T-helper 22 cell (primary cell): Measurements from ENCODE around the gene EN2.
"Not testable (repeated sequence)": the region's sequence is repeated elsewhere in the genome, so short reads cannot be mapped to it uniquely, and the experiment has no call there.

Source experiments
- DNase-seq: peaks from one replicate; pipeline ENCODE4 v3.0.0-alpha.2; 2020; ENCODE audit warnings: low read depth

Gene EN2

DNA sequence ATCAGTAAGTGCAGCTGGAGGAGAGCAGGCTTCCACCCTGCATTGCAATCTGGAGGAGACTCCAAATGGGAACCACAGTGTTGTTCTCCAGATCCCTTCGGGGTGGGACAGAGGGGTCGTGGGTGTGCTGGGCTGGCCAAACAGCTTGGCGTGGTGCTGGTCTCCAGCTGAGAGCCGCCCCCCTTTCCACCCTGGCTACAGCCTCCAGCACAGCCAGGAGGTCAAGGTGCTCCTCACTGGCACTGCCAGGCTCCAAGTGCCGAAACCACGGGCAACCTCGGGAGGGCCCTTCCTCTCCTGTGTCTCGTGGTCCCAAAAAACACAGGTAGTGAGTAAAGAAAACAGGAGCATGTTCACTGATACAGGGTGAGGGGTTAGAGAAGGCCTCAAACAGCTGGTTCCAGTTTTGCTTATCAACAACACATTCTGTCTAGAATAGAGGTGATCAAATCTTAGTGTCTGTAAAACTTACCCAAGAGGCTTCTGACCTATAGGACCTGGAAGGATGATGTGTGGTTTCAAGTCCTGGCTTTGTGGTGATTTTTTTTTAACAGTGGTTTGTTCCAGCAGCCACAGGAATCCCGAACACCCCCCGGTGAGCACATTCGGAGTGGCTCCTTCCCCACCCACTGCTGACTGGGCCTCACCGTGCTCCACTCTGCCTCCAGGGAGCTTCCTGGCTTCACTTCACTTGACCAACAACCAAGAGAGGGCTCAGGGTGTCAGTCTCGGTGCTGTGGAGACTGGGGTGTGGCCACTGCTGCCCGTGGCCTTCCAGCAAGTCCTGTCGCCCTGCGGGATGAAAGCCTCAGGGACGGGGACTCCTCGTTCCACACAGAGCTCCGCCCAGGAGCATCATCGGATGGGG lies 31.2 kb upstream of the EN2 start:
- DNase-seq: no peak

DNA sequence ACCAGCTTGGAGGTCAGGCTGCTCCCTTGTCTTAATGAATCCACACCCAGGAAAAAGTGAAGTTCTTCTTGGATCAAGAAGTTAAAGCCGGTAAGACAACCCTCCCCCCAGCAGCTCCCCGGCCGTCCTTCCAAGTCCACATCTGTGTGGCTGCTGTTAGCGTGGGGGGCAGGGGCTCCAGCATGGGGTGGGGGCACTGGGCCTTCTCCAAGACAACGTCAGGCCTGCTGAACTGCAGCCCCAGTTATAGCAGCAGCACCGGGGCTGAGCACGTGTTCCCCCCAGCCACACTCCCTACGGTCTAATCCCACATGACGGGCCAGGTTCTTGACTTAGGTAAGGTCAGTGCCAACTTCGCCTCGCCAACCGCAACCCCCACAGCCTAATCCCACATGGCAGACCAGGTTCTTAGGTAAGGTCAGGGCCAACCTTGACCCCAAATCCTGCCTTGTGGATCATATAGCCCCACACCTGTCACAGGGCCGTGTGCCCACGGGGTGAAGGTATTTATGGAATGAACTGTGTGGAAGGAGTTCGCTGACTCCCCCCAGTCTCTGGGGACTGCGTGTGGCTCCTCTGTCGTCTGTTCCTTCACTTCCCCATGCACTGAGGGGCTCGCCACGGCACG lies 30.4 kb upstream of the EN2 start:
- no peak for DNase-seq

DNA sequence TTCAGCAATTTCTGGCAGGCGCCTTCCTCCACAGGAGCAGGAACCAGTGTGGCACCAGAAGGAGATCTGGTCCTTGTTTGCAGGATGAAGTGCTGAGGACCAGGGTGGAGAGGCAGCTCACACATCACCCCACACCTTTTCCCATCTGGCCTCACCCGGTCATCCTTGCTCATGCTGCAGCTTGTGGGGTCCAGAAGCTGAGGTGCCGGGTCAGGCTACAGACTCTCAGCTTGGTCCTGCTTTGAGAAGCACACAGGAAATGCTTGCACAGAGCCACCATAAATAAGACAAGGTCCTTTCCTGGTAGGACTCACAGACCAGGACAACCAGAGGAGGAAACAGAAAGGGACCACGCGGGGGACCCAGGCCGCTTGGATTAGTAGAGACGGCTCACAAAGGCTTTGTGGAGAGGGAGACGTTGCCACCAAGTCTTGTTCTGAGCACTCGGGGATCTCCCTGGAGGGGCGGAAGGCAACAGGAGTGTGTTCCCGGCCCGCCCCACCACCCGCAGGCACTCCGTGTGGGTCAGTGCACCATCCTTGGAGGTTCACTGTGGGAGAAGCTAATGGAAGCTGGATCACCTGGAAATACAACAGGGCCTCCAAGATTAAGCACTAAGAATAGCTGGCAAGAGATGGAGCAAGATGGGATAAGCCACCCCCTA lies 29.6 kb upstream of the EN2 start:
- no peak for DNase-seq

DNA sequence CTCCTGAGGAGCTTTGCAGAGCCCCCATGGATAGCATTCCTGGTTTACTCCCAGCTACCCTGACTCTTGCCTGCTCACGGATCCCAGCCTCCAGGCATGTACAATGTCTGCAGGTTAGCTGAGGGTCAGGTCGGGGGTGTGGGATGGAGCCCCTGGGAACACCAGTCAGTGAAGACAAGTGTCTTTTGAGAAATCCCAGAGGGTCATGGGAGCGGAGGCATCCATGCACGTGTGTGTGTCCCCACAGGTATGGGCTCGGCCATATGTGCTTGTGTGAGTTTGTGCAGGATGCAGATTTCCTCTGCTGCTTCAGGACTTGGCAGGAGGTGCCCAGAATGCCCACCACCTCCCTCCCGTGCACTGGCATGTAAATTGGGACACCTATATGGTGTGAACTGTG lies 28.3 kb upstream of the EN2 start:
- no peak for DNase-seq

DNA sequence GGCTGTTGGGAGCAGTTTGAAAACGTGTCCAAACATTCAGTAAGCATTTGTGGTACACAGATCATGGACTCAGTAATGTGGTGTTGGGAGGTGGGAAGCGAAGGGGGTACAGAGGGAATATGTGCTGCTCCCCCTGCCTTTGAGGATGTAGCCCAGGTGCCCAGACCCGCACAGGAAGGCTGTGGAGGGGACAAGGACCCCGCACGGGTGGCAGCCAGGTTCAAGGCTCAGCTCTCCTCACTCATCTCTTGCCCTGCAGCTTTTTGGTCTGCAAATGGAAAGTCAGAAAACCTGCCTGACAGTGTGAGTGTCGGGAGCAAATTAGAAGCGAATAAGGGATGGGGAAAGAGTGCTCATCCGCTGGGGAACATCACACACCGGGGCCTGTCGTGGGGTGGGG lies 27.3 kb upstream of the EN2 start:
- DNase-seq: no peak

DNA sequence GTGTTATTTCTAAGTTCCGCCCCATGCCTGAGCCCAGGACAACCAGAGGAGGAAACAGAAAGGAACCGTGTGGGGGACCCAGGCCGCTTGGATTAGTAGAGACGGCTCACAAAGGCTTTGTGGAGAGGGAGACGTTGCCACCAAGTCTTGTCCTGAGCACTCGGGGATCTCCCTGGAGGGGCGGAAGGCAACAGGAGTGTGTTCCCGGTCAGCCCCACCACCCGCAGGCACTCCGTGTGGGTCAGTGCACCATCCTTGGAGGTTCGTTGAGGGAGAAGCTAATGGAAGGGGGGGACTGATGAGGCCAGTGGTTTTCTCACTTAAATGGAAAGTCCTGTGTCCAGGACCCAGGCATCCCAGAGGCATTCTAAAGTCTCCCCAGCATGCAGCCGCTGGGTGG lies 26.7 kb upstream of the EN2 start:
- no peak for DNase-seq

DNA sequence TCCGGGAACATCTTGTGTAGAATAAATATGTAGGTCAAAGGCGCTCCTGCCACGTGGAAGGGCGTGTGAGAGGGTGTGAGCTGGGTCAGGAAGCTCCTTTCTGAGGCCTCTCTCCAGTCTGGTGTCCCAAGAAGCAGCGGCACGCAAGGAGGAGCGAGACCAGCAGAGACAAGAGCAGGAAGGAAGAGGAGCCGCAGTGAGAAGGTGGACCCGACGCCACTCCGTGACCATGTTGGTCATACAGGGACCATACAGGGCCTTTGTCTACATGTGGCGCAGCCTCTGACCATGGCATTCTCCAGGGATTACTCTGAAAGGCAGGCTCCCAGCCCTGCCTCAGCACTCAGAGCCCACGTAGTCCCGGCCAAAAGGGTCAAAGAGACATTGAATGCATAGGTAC lies 26.2 kb upstream of the EN2 start:
- no peak for DNase-seq

DNA sequence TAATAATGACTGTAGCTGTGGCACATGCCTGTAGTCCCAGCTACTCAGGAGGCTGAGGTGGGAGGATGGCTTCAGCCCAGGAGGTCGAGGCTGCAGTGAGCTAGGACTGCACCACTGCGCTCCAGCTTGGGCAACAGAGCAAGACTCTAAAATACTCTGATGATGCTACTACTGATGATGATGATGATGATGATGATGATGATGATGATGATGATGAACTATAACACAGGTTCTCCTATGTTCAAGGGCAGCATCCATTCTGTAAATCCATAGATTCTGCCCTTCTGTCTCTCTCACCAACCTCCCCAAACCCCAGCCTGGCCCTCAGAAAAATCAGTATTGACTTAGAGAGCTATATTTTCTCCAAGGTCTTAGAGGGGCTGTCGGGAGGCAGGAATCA lies 22.8 kb upstream of the EN2 start:
- DNase-seq: no peak

DNA sequence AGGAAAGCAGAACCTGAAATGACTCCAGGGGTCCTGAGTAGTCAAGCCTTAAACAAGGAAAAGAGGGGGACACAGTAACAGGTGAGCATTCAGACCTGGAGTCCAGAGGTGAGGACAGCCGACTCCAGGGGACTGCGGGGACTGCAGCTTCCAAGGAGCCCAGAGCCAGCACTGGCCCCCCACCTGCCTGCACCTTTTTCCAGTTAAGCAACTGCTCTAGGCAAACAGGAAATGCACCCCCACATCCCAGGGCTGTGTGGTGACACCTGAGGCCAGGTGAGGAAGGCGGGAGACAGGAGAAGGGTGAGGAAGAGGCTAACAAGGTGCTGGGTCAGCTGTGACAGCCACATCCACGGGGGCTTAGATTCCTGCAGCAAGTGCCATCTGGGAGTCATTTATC lies 20.1 kb upstream of the EN2 start:
- no peak for DNase-seq

DNA sequence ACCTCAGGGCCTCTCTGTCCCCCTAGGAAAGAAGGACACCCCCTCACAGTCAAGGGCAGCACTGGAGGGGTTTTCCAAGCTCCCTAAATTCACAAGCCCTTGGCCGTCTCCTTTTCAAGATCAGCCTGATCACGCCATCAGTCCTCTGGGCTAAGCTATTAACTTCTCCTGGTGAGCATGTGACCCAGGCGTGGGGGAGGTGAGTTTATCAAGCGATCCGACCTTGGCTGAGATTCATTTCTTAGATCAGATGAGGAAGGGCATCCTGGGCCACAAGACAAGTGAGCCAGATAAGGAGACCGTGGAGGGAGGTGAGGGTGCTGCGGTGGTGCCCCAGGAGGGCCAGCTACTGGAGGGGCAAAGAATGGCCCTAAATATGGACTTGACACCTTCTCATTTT lies 19.2 kb upstream of the EN2 start:
- no peak for DNase-seq

DNA sequence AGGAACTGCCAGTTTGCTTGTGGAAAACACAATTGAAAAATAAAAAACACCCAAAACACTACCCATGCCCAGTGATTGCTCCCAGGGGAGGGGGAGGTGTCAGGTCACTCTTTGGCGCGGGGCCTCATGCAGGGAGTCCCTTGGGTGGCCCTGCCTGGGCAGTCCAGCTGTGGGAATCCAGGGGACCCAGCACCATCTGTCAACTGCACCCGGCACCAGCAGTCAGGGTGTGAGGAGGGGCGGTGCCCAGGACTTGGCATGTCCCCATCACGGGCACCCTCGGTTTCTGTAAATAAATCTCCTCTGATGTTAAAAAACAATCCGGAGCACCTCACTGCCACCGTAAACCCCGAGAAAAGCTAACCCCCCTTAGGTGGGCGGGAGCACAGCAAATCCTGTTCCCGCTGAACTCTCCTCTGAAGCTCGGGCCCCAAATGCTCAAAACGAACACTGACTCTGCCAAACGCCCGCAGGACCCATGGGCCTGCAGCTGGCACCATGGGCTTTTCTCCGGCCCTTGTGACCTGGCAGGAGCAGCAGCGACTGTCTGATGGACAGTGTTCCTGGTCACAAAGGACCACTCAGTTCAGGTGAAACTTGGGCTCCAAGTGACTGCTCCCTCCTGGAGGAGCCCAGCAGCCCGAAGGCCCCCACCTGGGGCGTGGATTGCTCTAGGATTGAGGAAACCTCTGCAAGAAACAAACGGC lies 18.5 kb upstream of the EN2 start:
- DNase-seq: no peak

DNA sequence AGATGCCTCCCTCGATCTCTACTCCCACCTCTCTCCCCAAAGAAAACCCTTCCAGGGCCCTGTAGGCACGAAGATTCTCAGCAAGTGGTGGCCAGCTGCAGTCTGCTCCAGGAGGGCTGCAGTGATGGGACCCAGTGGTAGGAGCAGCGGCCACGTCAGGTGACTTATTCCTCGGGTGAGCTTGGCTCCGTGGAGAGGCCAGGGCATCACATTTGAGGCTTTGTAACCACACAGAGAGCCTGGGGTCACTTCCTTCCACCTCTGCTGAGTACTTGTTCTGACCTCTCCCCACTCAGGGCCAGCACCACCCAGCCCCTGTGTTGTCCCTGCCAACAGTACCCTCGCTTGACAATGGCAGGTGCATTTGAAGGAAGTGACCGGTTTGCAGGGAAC lies 17.9 kb upstream of the EN2 start:
- DNase-seq: no peak

DNA sequence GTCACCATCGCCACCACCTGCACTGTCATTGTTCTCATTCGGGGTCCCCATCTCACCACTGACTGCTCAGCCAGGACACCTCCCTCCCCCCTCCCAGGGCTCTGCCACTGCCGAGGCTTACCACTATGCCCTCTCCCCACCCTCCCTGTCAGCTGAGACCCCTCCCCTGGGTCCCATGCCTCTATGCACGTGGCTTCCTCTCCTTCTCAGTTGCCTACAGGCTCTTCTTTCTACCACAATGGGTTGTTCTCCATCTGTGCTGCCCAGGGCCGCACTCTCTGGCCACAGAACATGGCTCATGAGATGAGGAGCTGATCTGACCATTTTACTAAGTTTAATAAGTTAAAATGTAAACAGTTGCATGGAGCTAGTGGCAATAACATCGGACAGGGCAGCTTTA lies 16.1 kb upstream of the EN2 start:
- no peak for DNase-seq

DNA sequence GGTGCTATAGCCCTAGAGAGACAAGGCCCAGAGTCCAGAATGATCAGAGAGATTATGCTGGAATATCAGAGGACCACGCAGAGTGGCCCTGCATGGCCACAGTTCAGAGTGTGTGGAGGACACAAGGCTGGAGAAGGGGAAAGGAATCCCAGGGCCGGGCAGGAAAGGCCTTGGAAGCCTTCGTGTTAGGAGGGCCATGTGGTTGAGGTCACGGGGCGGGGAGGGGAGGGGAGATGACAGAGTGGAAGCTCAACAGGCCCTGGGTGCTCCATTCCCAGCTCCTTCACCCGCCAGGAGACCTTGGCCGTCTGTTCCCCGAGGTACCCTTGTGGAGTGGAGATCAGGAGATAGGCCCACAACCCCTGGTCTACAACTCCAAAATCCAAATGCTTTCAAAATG lies 13.2 kb upstream of the EN2 start:
- no peak for DNase-seq

DNA sequence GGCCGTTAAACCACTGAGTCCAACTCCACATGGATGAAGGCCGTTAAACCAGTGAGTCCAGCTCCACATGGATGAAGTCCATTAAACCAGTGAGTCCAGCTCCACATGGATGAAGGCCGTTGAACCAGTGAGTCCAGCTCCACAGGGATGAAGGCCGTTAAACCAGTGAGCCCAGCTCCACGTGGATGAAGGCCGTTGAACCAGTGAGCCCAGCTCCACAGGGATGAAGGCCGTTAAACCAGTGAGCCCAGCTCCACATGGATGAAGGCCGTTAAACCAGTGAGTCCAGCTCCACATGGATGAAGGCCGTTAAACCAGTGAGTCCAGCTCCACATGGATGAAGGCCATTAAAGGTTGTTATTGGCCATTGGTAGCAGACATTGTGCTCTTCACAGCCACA lies 12.3 kb upstream of the EN2 start:
- not testable (repeated sequence) for DNase-seq

DNA sequence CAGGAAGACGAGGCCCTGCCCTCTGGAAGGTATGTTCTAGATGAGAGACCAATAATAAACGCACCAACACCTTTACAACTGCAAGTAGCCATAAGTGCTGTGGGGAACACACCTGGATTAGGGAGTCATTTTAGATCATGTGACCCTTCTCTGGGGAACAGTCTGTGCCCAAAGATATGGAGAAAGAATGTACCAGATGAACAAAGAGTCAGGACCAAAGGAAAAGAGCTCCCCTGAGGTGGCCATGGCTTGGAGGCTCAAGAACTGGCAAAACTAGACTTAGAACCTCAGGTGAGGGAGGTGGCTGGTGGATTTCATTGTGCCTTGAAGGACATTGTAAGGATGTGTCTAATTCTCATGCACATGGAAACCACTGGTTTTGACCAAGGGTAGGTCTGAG lies 10.3 kb upstream of the EN2 start:
- DNase-seq: no peak

DNA sequence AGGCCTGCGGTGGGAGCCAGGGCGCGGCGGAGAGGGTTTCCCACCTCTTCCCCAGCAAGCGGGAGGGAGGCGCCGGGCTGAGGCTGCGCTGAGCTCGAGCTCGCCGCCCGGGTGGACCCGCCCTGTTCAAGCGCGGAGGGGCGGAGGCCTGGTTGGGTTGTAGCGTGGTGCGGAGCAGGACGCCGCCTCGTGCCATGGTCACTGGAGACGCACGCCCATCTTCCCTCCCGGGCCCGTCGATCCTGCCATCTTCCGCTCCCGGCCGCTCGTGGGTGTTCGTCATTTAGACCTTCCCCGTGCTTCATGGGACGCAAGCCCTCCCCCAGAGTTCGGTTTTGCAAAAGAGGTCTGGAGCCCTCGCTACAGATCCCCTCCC lies 9.3 kb upstream of the EN2 start:
- no peak for DNase-seq

DNA sequence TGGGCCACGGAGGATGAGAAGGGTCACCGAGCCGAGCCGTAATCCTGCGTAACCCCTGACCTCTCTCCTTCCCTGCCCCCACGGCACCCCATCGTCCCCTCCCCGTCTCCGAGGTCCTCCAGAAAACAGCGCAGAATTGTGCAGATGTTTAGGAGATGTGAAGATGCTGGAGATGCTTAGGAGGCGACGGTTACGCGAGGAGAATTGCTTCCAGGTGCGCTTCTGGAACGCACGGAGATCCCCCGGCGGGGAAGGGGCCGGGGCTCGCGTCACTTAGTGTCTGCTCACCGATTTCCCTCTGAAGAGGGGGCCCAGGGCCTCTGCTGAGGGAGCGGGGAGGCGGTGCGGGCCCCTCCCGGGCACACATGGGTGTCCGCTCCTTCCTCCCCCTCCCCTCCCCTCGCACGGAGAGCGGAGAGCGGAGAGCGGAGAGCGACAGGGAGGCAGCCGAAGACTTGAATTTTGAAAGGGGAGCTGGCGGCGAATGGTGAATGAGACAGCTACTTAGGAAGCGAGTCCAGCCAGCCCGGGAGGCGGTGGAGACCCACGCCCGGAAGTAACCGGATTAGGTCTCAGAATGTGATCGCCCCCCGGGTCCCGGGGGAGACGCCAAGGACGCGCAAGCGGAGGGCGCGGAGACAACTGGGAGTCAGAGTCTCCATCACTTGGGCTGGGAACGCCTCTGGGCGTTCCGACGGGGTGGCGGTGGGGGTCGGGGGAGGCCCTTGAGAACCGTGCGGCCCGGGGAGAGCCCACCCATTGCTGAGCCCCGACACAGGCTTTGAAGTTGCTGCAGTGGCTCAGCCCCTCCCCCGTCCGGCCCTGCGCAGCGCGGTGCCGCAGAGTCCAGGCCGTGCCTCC lies 8.7 kb upstream of the EN2 start:
- DNase-seq: no peak

DNA sequence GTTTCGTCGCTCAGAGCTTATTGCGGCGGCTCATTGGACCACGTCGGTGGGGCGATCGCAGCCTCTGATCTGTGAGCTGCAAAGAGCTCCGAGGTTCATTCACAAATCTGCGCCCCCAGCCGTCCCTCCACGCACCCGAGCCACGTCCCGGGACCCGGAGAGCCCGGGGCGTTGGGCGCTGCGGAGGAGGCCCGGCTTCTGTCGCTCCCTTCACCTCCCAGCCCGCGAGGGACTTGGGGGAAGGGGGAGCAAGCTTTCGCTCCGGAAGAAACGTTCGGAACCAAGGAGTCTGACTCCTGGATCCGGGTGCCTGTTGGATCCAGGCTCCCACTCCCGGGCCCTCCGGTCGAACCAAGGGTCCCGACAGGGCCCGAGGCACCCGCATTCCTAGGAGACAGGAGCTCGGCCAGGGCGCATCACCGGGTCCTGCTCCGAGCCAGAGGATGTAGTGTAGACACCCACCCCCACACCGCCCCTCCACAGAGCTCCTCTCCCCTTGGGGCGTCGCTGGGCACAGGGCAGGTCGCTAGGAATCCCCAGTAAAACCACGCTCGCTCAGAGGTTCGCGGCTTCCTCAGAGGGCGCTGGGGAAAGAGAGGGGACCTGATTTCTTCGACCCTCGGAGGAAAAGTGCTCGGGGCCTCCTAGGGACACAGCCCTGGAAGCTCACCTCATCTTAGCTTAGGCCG lies 7.9 kb upstream of the EN2 start:
- DNase-seq: no peak

DNA sequence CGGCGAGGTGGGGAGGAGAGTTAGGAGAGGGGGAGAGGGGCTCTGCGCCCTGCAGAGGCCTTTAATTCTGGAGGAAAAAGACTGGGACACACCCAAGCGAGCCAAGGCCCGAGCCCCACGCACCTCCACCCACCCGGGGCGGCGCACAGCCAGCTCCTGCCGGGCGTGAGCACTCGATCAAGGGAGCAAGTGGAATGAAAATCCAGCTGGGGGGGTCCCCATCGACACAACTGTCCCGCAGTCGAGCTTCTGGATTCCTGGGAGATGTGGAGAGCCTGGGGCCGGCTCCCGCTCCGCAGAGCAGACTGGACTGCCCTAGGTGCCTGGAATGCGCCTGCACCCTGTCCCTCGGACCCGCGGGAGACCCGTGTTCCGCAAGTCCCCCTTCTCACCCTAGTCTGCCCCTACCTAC lies 7.4 kb upstream of the EN2 start:
- DNase-seq: no peak
